Liver (tissue), 3 donors: ENCODE data around the gene PIGM.

Source experiments
- EGR1 ChIP-seq, 2 donors: IDR thresholded peaks; 2 replicates each; pipeline ENCODE4 v1.6.1; 2016 to 2018; ENCODE audit warnings: antibody characterized with exemption in 2 of 2, low read depth in 2 of 2
- FOXA1 ChIP-seq: IDR thresholded peaks from 2 replicates; pipeline ENCODE4 v1.6.1; 2016; ENCODE audit warnings: antibody characterized with exemption
- GABPA ChIP-seq, 2 donors: IDR thresholded peaks in 1 of 2; conservative IDR thresholded peaks in 1 of 2; 2 replicates each; pipeline ENCODE4 v1.6.1; 2016; ENCODE audit warnings: antibody characterized with exemption in 2 of 2, mild to moderate bottlenecking in 1 of 2, moderate library complexity in 1 of 2
- HNF4G ChIP-seq: IDR thresholded peaks from 2 replicates; pipeline ENCODE4 v1.6.1; 2016; ENCODE audit warnings: antibody characterized with exemption
- JUND ChIP-seq, 2 donors: IDR thresholded peaks; 2 replicates each; pipeline ENCODE4 v1.6.1; 2016; ENCODE audit warnings: antibody characterized with exemption in 2 of 2
- MAX ChIP-seq: IDR thresholded peaks from 2 replicates; pipeline ENCODE4 v1.6.1; 2016; ENCODE audit warnings: antibody characterized with exemption
- NR2F2 ChIP-seq: IDR thresholded peaks from 2 replicates; pipeline ENCODE4 v1.6.1; 2016; ENCODE audit warnings: antibody characterized with exemption
- RAD21 ChIP-seq, 2 donors: IDR thresholded peaks; 2 replicates each; pipeline ENCODE4 v1.6.1; 2016; ENCODE audit warnings: antibody characterized with exemption in 2 of 2, mild to moderate bottlenecking in 2 of 2
- TAF1 ChIP-seq: conservative IDR thresholded peaks from 2 replicates; pipeline ENCODE4 v1.6.1; 2016; ENCODE audit warnings: antibody characterized with exemption, mild to moderate bottlenecking
- YY1 ChIP-seq: IDR thresholded peaks from 2 replicates; pipeline ENCODE4 v1.6.1; 2016; ENCODE audit warnings: antibody characterized with exemption, mild to moderate bottlenecking
- TF ChIP-seq, protein P1 (sequence below): fragments of 150-350 bp; IDR thresholded peaks from 2 replicates; pipeline ENCODE4 v1.5.1; 2017; ENCODE audit warnings: improper control_type of control experiment, low read depth, low read length; ENCODE audit not compliant: missing input control
- TF ChIP-seq, protein P2 (sequence below): IDR thresholded peaks from 2 replicates; pipeline ENCODE4 v1.6.1; 2016; ENCODE audit warnings: antibody characterized with exemption, mild to moderate bottlenecking
- TF ChIP-seq, protein P3 (sequence below): IDR thresholded peaks from 2 replicates; pipeline ENCODE4 v1.6.1; 2016; ENCODE audit warnings: antibody characterized with exemption
- donor health status: healthy.
- donor health status: healthy.

- TF ChIP-seq, protein P1, sequence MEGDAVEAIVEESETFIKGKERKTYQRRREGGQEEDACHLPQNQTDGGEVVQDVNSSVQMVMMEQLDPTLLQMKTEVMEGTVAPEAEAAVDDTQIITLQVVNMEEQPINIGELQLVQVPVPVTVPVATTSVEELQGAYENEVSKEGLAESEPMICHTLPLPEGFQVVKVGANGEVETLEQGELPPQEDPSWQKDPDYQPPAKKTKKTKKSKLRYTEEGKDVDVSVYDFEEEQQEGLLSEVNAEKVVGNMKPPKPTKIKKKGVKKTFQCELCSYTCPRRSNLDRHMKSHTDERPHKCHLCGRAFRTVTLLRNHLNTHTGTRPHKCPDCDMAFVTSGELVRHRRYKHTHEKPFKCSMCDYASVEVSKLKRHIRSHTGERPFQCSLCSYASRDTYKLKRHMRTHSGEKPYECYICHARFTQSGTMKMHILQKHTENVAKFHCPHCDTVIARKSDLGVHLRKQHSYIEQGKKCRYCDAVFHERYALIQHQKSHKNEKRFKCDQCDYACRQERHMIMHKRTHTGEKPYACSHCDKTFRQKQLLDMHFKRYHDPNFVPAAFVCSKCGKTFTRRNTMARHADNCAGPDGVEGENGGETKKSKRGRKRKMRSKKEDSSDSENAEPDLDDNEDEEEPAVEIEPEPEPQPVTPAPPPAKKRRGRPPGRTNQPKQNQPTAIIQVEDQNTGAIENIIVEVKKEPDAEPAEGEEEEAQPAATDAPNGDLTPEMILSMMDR = no peak
- TF ChIP-seq MAX (no peak), EGR1 (IDR thresholded peaks at IDR 0.05; ENCODE audit: low read depth in 2 of 2) (no peak), YY1 (no peak), JUND (IDR thresholded peaks at IDR 0.05) (no peak), RAD21 (IDR thresholded peaks at IDR 0.05) (no peak), FOXA1 (no peak), GABPA (IDR thresholded peaks at IDR 0.05 in 1 of 2, conservative IDR thresholded peaks at IDR 0.05 in 1 of 2) (no peak), TAF1 (no peak), HNF4G (no peak), NR2F2 (no peak)
- TF ChIP-seq, protein P2, sequence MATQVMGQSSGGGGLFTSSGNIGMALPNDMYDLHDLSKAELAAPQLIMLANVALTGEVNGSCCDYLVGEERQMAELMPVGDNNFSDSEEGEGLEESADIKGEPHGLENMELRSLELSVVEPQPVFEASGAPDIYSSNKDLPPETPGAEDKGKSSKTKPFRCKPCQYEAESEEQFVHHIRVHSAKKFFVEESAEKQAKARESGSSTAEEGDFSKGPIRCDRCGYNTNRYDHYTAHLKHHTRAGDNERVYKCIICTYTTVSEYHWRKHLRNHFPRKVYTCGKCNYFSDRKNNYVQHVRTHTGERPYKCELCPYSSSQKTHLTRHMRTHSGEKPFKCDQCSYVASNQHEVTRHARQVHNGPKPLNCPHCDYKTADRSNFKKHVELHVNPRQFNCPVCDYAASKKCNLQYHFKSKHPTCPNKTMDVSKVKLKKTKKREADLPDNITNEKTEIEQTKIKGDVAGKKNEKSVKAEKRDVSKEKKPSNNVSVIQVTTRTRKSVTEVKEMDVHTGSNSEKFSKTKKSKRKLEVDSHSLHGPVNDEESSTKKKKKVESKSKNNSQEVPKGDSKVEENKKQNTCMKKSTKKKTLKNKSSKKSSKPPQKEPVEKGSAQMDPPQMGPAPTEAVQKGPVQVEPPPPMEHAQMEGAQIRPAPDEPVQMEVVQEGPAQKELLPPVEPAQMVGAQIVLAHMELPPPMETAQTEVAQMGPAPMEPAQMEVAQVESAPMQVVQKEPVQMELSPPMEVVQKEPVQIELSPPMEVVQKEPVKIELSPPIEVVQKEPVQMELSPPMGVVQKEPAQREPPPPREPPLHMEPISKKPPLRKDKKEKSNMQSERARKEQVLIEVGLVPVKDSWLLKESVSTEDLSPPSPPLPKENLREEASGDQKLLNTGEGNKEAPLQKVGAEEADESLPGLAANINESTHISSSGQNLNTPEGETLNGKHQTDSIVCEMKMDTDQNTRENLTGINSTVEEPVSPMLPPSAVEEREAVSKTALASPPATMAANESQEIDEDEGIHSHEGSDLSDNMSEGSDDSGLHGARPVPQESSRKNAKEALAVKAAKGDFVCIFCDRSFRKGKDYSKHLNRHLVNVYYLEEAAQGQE = no peak
- TF ChIP-seq, protein P3, sequence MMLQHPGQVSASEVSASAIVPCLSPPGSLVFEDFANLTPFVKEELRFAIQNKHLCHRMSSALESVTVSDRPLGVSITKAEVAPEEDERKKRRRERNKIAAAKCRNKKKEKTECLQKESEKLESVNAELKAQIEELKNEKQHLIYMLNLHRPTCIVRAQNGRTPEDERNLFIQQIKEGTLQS = no peak
Observed at GRCh38 chr1:160025314-160025713, 6.5 kb downstream of the PIGM start.
